OCI-LY7 (cell line): ENCODE results near the gene LAMA4. TPM values are rescaled to one million over a fixed set of nuclear protein-coding genes. Genes with fewer than 3 reads are reported as not detected.
A peak's percentile ranks its signal among the peaks of the same experiment; 100 is the strongest.

Experiments
- BruUV-seq: library from RNA; stranded (reverse); fragments of 400-500 nt; replicated peaks from 2 replicates; lab custom pipeline; 2021; lab: Mats Ljungman, UMichigan
- CTCF ChIA-PET: fragments of 300-600 bp; sonication (Branson Sonifier 250); formaldehyde crosslinking; loops from one replicate; lab custom pipeline; 2022; ENCODE audit warnings: antibody characterized with exemption; ENCODE audit not compliant: unreplicated experiment; lab: Charles Lee
- POLR2A ChIA-PET: fragments of 300-600 bp; sonication (Branson Sonifier 250); formaldehyde crosslinking; loops from one replicate; lab custom pipeline; 2022; ENCODE audit warnings: antibody characterized with exemption; lab: Charles Lee
- DNase-seq: peaks from one replicate; pipeline ENCODE4 v3.0.0-alpha.2; 2015; ENCODE audit warnings: low spot score
- H2AFZ ChIP-seq: fragments of 200-600 bp; sonication (generic), shearing (Covaris generic); 2 replicates; pipeline ENCODE4 v1.6.1; 2014; ENCODE audit warnings: mild to moderate bottlenecking, antibody characterized with exemption, low read length, moderate library complexity
- H3K27ac ChIP-seq: fragments of 200-600 bp; sonication (generic); 2 replicates; pipeline ENCODE4 v1.5.1; 2014; ENCODE audit warnings: mixed run types, low read depth, mild to moderate bottlenecking, moderate library complexity, low read length, inconsistent platforms; ENCODE audit not compliant: poor library complexity, severe bottlenecking
- H3K36me3 ChIP-seq: fragments of 200-600 bp; sonication (generic); 2 replicates; pipeline ENCODE4 v1.6.1; 2014; ENCODE audit warnings: mild to moderate bottlenecking, antibody characterized with exemption, low read length, moderate library complexity, mixed read lengths; ENCODE audit not compliant: insufficient read depth
- H3K4me1 ChIP-seq: fragments of 200-600 bp; sonication (generic); 2 replicates; pipeline ENCODE4 v1.5.1; 2014; ENCODE audit warnings: mild to moderate bottlenecking, low read length; ENCODE audit not compliant: insufficient read depth, poor library complexity, severe bottlenecking
- H3K4me2 ChIP-seq: fragments of 200-600 bp; sonication (generic); 2 replicates; pipeline ENCODE4 v1.6.1; 2014; ENCODE audit warnings: mild to moderate bottlenecking, low read length
- H3K4me3 ChIP-seq: fragments of 200-600 bp; sonication (generic); 2 replicates; pipeline ENCODE4 v1.5.1; 2014; ENCODE audit warnings: mild to moderate bottlenecking, low read depth, low read length; ENCODE audit not compliant: poor library complexity, severe bottlenecking
- H3K79me2 ChIP-seq: fragments of 200-600 bp; sonication (generic); 2 replicates; pipeline ENCODE4 v1.6.1; 2016; ENCODE audit warnings: low read depth, mild to moderate bottlenecking, low read length, moderate library complexity, mixed read lengths; ENCODE audit not compliant: insufficient read depth
- H3K9me2 ChIP-seq: fragments of 200-600 bp; sonication (generic); 2 replicates; pipeline ENCODE4 v1.6.1; 2016; ENCODE audit warnings: mild to moderate bottlenecking, low read length, mixed read lengths; ENCODE audit not compliant: insufficient read depth
- H3K9me3 ChIP-seq: fragments of 200-600 bp; sonication (generic); 2 replicates; pipeline ENCODE4 v1.6.1; 2014; ENCODE audit warnings: mild to moderate bottlenecking, mixed run types, low read length, mixed read lengths
- H4K20me1 ChIP-seq: fragments of 200-600 bp; sonication (generic); 2 replicates; pipeline ENCODE4 v1.6.1; 2014; ENCODE audit warnings: mild to moderate bottlenecking, antibody characterized with exemption, low read length, moderate library complexity, mixed read lengths; ENCODE audit not compliant: insufficient read depth
- CTCF ChIP-seq: fragments of 200-600 bp; sonication (generic); conservative IDR thresholded peaks from 2 replicates; pipeline ENCODE4 v1.5.1; 2014; ENCODE audit warnings: mild to moderate bottlenecking, antibody characterized with exemption, low read length, moderate library complexity, mixed read lengths
- EZH2phosphoT487 ChIP-seq: fragments of 200-600 bp; sonication (generic); IDR thresholded peaks from 2 replicates; pipeline ENCODE4 v1.6.1; 2018; ENCODE audit warnings: low read depth, borderline replicate concordance, mild to moderate bottlenecking, mixed run types, antibody characterized with exemption, low read length, moderate library complexity, mixed read lengths
- intact Hi-C: fragments of 100-400 bp; cut with micrococcal nuclease; formaldehyde crosslinking; loops from one replicate; pipeline ENCODE4 v1.10.0; 2022; ENCODE audit not compliant: unreplicated experiment
- total RNA-seq, 2 experiments: library from RNA; depleted of rRNA in 1 of 2; stranded (reverse); fragments of >200 nt in 1 of 2; shearing (Covaris generic) in 1 of 2; gene quantifications; 2 replicates each; pipeline ENCODE4 v1.2.3, GENCODE V29; 2014 to 2022

LAMA4 gene
- total RNA-seq, 2 experiments from 2014 or later: not detected

- H3K4me1 ChIP-seq: peaks cover 6% of the 10 kb centered on the region
- H3K9me3 ChIP-seq: no peaks in the 10 kb centered on the region
- no TSS peak for BruUV-seq
- H3K9me2 ChIP-seq: no peaks in the 10 kb centered on the region
- peak within 1 kb of the TSS; percentile 78 for H3K4me3 ChIP-seq
- CTCF ChIA-PET: interaction anchor here (0.8 to 1.5 kb wide), 4 partner anchors 9 to 93 kb away, joined by 3 to 5 read pairs (median 4); no protein-coding TSS in a partner anchor
- H3K27ac ChIP-seq: peak within 1 kb of the TSS; percentile 49
- TF ChIP-seq CTCF: no peak
- no peak for TF ChIP-seq EZH2phosphoT487
- POLR2A ChIA-PET: interaction anchor here (0.6 to 3.6 kb wide), 12 partner anchors 9 to 1864 kb away, joined by 3 to 32 read pairs (median 5); no protein-coding TSS in a partner anchor
- peak within 1 kb of the TSS; percentile 93 for H3K4me2 ChIP-seq
- peak; percentile 97 for DNase-seq
- no peaks in the 10 kb centered on the region for H4K20me1 ChIP-seq
- intact Hi-C loops: no loop called here
- H3K36me3 ChIP-seq: peaks cover 25% of the 10 kb centered on the region
- peaks cover 7% of the 10 kb centered on the region; the same call in 1 of the 2 replicates for H3K79me2 ChIP-seq
- H2AFZ ChIP-seq: peak within 1 kb of the TSS; percentile 100
These were observed 167.0 kb downstream of the LAMA4 start, which contains the start of the genes FAM229B and TUBE1 for GRCh38 chr6:112087136-112087911. Gene FAM229B (plus strand): TSS chr6:112087591. CDS start chr6:112099284, 11,693 bp downstream. Gene TUBE1 (minus strand): TSS chr6:112087482. CDS start chr6:112087434, 48 bp downstream.

- ChIA-PET CTCF (interaction anchor here (1.3 to 1.5 kb wide), 2 partner anchors 10 to 45 kb away, joined by 4 to 5 read pairs; no protein-coding TSS in a partner anchor), POLR2A (interaction anchor here (0.8 to 3.6 kb wide), 12 partner anchors 10 to 1864 kb away, joined by 3 to 32 read pairs (median 6); no protein-coding TSS in a partner anchor)
- no peaks in the 10 kb centered on the region for H3K9me2 ChIP-seq
- intact Hi-C loops: loop anchor here (1.0 kb wide), 1 partner anchor 77 kb away; no protein-coding TSS in a partner anchor
- peaks cover 6% of the 10 kb centered on the region for H3K4me1 ChIP-seq
- H3K36me3 ChIP-seq: peaks cover 30% of the 10 kb centered on the region
- no peaks in the 10 kb centered on the region for H3K9me3 ChIP-seq
- no peaks in the 10 kb centered on the region for H4K20me1 ChIP-seq
- no peak for TF ChIP-seq EZH2phosphoT487
- peak; percentile 70 for TF ChIP-seq CTCF
- TSS peak; percentile 73 for BruUV-seq
- H2AFZ ChIP-seq: peak overlapping the region; percentile 100
- peaks cover 7% of the 10 kb centered on the region; the same call in 1 of the 2 replicates for H3K79me2 ChIP-seq
- H3K27ac ChIP-seq: peak overlapping the region; percentile 49
- peak overlapping the region; percentile 78 for H3K4me3 ChIP-seq
- peak overlapping the region; percentile 93 for H3K4me2 ChIP-seq
- peak; percentile 50 for DNase-seq
These were observed 167.6 kb downstream of the LAMA4 start for GRCh38 chr6:112086744-112087135.
